MV-4-11 (cell line): ENCODE results near the gene SACM1L.

Experiments
- DNase-seq: peaks from one replicate; lab custom pipeline; 2025; lab: John Stamatoyannopoulos, UW

SACM1L gene

GRCh38 chr3:45688882-45689786 is at the start of gene SACM1L:
TSS of gene SACM1L (plus strand) at chr3:45689396. CDS start at chr3:45689466, 70 bp downstream.
- DNase-seq, result peak; percentile 98

- DNase-seq, result peak; percentile 97
These were observed 49.1 kb upstream of the SACM1L start for GRCh38 chr3:45640091-45640507.

- no peak for DNase-seq
These were observed 48.4 kb upstream of the SACM1L start for GRCh38 chr3:45640724-45641361.

GRCh38 chr3:45641756-45642155 is 47.4 kb upstream of the SACM1L start:
- DNase-seq, result no peak

- peak; percentile 50 for DNase-seq
These were observed 46.5 kb upstream of the SACM1L start for GRCh38 chr3:45642731-45643152.

GRCh38 chr3:45644063-45644790 is 45.0 kb upstream of the SACM1L start:
- peak; percentile 17 for DNase-seq

GRCh38 chr3:45644791-45645201 is 44.4 kb upstream of the SACM1L start:
- DNase-seq, result no peak

- peak; percentile 95 for DNase-seq
These were observed 43.1 kb upstream of the SACM1L start for GRCh38 chr3:45646051-45646585.

- DNase-seq, result peak; percentile 94
These were observed 42.0 kb upstream of the SACM1L start for GRCh38 chr3:45647148-45647619.

GRCh38 chr3:45653205-45653604 is 36.0 kb upstream of the SACM1L start:
- no peak for DNase-seq

GRCh38 chr3:45654397-45654944 is 34.7 kb upstream of the SACM1L start:
- peak; percentile 35 for DNase-seq

- DNase-seq, result peak; percentile 61
These were observed 33.3 kb upstream of the SACM1L start for GRCh38 chr3:45655906-45656305.

GRCh38 chr3:45656575-45657363 is 32.4 kb upstream of the SACM1L start:
- DNase-seq, result peak; percentile 89

- DNase-seq, result no peak
These were observed 31.3 kb upstream of the SACM1L start for GRCh38 chr3:45657853-45658252.

- peak; percentile 21 for DNase-seq
These were observed 29.3 kb upstream of the SACM1L start for GRCh38 chr3:45659661-45660566.

GRCh38 chr3:45660567-45660901 is 28.7 kb upstream of the SACM1L start:
- no peak for DNase-seq

GRCh38 chr3:45664578-45664977 is 24.6 kb upstream of the SACM1L start:
- DNase-seq, result peak; percentile 53

- peak; percentile 41 for DNase-seq
These were observed 24.1 kb upstream of the SACM1L start for GRCh38 chr3:45665101-45665572.

GRCh38 chr3:45666757-45667431 is 22.3 kb upstream of the SACM1L start:
- no peak for DNase-seq
